GM23248 (cell line): Measurements from ENCODE around the gene MBD1. TPM values are rescaled to one million over a fixed set of nuclear protein-coding genes. Genes with fewer than 3 reads are reported as not detected.

Experiments
- DNase-seq: peaks from one replicate; pipeline ENCODE4 v3.0.0-alpha.2; 2015
- H2AFZ ChIP-seq: fragments of 200-600 bp; sonication (generic); 2 replicates; pipeline ENCODE4 v1.6.1; 2016; ENCODE audit warnings: antibody characterized with exemption
- H3F3A ChIP-seq: fragments of 200-600 bp; sonication (generic); 2 replicates; pipeline ENCODE4 v1.6.1; 2016; ENCODE audit warnings: mild to moderate bottlenecking, antibody characterized with exemption, mixed run types; ENCODE audit not compliant: insufficient read depth
- H3K27ac ChIP-seq: fragments of 200-600 bp; sonication (generic); 2 replicates; pipeline ENCODE4 v1.5.1; 2016; ENCODE audit warnings: mild to moderate bottlenecking
- H3K27me3 ChIP-seq: fragments of 200-600 bp; sonication (generic); replicated peaks from 2 replicates; pipeline ENCODE4 v1.6.1; 2016; ENCODE audit warnings: mild to moderate bottlenecking; ENCODE audit not compliant: insufficient read depth
- H3K36me3 ChIP-seq: fragments of 200-600 bp; sonication (generic); 2 replicates; pipeline ENCODE4 v1.6.1; 2016; ENCODE audit warnings: low read depth, mild to moderate bottlenecking
- H3K4me1 ChIP-seq: fragments of 200-600 bp; sonication (generic); 2 replicates; pipeline ENCODE4 v1.6.1; 2016; ENCODE audit warnings: mild to moderate bottlenecking; ENCODE audit not compliant: insufficient read depth
- H3K4me2 ChIP-seq: fragments of 200-600 bp; sonication (generic); one replicate; pipeline ENCODE4 v1.6.1; 2016; ENCODE audit warnings: mild to moderate bottlenecking; ENCODE audit not compliant: unreplicated experiment
- H3K4me3 ChIP-seq: fragments of 200-600 bp; sonication (generic); 2 replicates; pipeline ENCODE4 v1.5.1; 2016; ENCODE audit warnings: mild to moderate bottlenecking
- H3K79me2 ChIP-seq: fragments of 200-600 bp; sonication (generic); 2 replicates; pipeline ENCODE4 v1.6.1; 2016; ENCODE audit warnings: mild to moderate bottlenecking; ENCODE audit not compliant: insufficient read depth
- H3K9ac ChIP-seq: fragments of 200-600 bp; sonication (generic); 2 replicates; pipeline ENCODE4 v1.6.1; 2016; ENCODE audit warnings: mild to moderate bottlenecking
- H3K9me2 ChIP-seq: fragments of 200-600 bp; sonication (generic); 2 replicates; pipeline ENCODE4 v1.6.1; 2016; ENCODE audit warnings: mixed run types, mild to moderate bottlenecking, moderate library complexity; ENCODE audit not compliant: insufficient read depth
- H3K9me3 ChIP-seq: fragments of 200-600 bp; sonication (generic); one replicate; pipeline ENCODE4 v1.6.1; 2017; ENCODE audit warnings: low read depth
- H4K20me1 ChIP-seq: fragments of 200-600 bp; sonication (generic); 2 replicates; pipeline ENCODE4 v1.6.0; 2016; ENCODE audit not compliant: insufficient read depth
- EZH2 ChIP-seq: fragments of 200-600 bp; sonication (generic); IDR thresholded peaks from 2 replicates; pipeline ENCODE4 v1.6.1; 2018; ENCODE audit warnings: antibody characterized with exemption, mild to moderate bottlenecking; ENCODE audit not compliant: insufficient read depth, poor library complexity, severe bottlenecking
- EZH2phosphoT487 ChIP-seq: fragments of 200-600 bp; sonication (generic); IDR thresholded peaks from 2 replicates; pipeline ENCODE4 v1.6.1; 2018; ENCODE audit warnings: antibody characterized with exemption, moderate library complexity, mild to moderate bottlenecking, low read depth; ENCODE audit not compliant: insufficient read depth
- WGBS, 2 experiments: methylation state at CpG; one replicate each; pipeline ENCODE4 v1.1.6; 2015 to 2017; ENCODE audit warnings: low lambda C conversion rate in 2 of 2, low coverage in 1 of 2; ENCODE audit errors: missing lambda C conversion rate in 2 of 2; 5-methylcytosine and 5-hydroxymethylcytosine counted together
- in situ Hi-C: fragments of 300-500 bp; cut with MboI; formaldehyde crosslinking; loops from 2 replicates; pipeline ENCODE4 v1.15.0; 2020
- polyA plus RNA-seq: library from polyadenylated mRNA; unstranded; fragments of >200 nt; fragmentation: Nextera tagmentation; extraction: Ambion mirVana; gene quantifications from 2 replicates; pipeline ENCODE4 v1.2.1, GENCODE V29; 2016
- total RNA-seq: library from RNA; depleted of rRNA; stranded (reverse); fragments of >200 nt; shearing (Covaris generic); gene quantifications from 2 replicates; pipeline ENCODE4 v1.2.3, GENCODE V29; 2014

The MBD1 gene
- total and polyA plus RNA-seq, 2 experiments from 2014 or later = 36.2 to 68.0 TPM

GRCh38 chr18:50273203-50274043 lies 7.9 kb downstream of the MBD1 start:
- no peak overlapping the region for H3K9ac ChIP-seq
- DNase-seq = no peak
- H3K9me2 ChIP-seq = no peaks in the 10 kb centered on the region
- in situ Hi-C loops = no loop called here
- peaks cover 27% of the 10 kb centered on the region; the same call in 1 of the 2 replicates for H3F3A ChIP-seq
- no peaks in the 10 kb centered on the region for H4K20me1 ChIP-seq
- H3K27ac ChIP-seq = no peak overlapping the region
- H3K4me1 ChIP-seq = no peaks in the 10 kb centered on the region
- no peak overlapping the region for H3K4me2 ChIP-seq
- 90 to 94% methylated on average over 18 to 23 of the region's 23 CpGs for WGBS, 2 experiments
- no peak for TF ChIP-seq EZH2
- H3K27me3 ChIP-seq = no peaks in the 10 kb centered on the region
- no peaks in the 10 kb centered on the region for H3K9me3 ChIP-seq
- H2AFZ ChIP-seq = no peak overlapping the region
- peaks cover 19% of the 10 kb centered on the region for H3K79me2 ChIP-seq
- peaks cover 38% of the 10 kb centered on the region; the same call in 1 of the 2 replicates for H3K36me3 ChIP-seq
- H3K4me3 ChIP-seq = no peak overlapping the region

- Histone ChIP-seq H2AFZ (no peak overlapping the region), H4K20me1 (no peaks in the 10 kb centered on the region), H3K4me2 (no peak overlapping the region), H3K36me3 (peaks cover 38% of the 10 kb centered on the region; the same call in 1 of the 2 replicates), H3K27me3 (no peaks in the 10 kb centered on the region), H3K4me1 (no peaks in the 10 kb centered on the region), H3K9me2 (no peaks in the 10 kb centered on the region), H3F3A (peaks cover 27% of the 10 kb centered on the region; the same call in 1 of the 2 replicates), H3K9ac (no peak overlapping the region), H3K4me3 (no peak overlapping the region), H3K9me3 (no peaks in the 10 kb centered on the region), H3K27ac (no peak overlapping the region), H3K79me2 (peaks cover 10% of the 10 kb centered on the region)
- DNase-seq = no peak
- no peak for TF ChIP-seq EZH2
- TF ChIP-seq EZH2phosphoT487 = no peak
- WGBS, 2 experiments = 50 to 53% methylated on average over 5 of the region's 5 CpGs
- in situ Hi-C loops = no loop called here
Measured at GRCh38 chr18:50272568-50272967, 8.8 kb downstream of the MBD1 start.

GRCh38 chr18:50268022-50268747 lies 13.1 kb downstream of the MBD1 start:
- Histone ChIP-seq H4K20me1 (no peaks in the 10 kb centered on the region), H3K9me3 (no peaks in the 10 kb centered on the region), H3K27me3 (no peaks in the 10 kb centered on the region), H3F3A (peaks cover 27% of the 10 kb centered on the region; the same call in 1 of the 2 replicates), H3K4me3 (peak overlapping the region; percentile 70), H3K4me2 (peak overlapping the region; percentile 78), H3K36me3 (peaks cover 22% of the 10 kb centered on the region; the same call in 1 of the 2 replicates), H2AFZ (peak overlapping the region; percentile 77), H3K9ac (peak overlapping the region; percentile 77), H3K27ac (peak overlapping the region; percentile 71), H3K9me2 (no peaks in the 10 kb centered on the region), H3K4me1 (no peaks in the 10 kb centered on the region), H3K79me2 (no peaks in the 10 kb centered on the region)
- 26 to 29% methylated on average over 49 to 55 of the region's 56 CpGs for WGBS, 2 experiments
- in situ Hi-C loops = no loop called here
- TF ChIP-seq EZH2phosphoT487 (no peak), EZH2 (no peak)
- DNase-seq = peak; percentile 82

GRCh38 chr18:50266248-50266704 lies 15.0 kb downstream of the MBD1 start, which contains the start of gene CFAP53:
Gene CFAP53, minus strand, starts transcription at chr18:50266495. Its CDS starts 91 bp downstream, at chr18:50266404.
- no peak for TF ChIP-seq EZH2
- TF ChIP-seq EZH2phosphoT487 = no peak
- no peak within 1 kb of the TSS; the same call in 1 of the 2 replicates for H3K27ac ChIP-seq
- 1 to 2% methylated on average over 24 to 37 of the region's 37 CpGs for WGBS, 2 experiments

More at GRCh38 chr18:50266248-50266704, 15.0 kb downstream of the MBD1 start, which contains the start of gene CFAP53:
- no peaks in the 10 kb centered on the region for H3K27me3 ChIP-seq
- H3K9me3 ChIP-seq = no peaks in the 10 kb centered on the region
- H3K4me3 ChIP-seq = peak within 1 kb of the TSS; percentile 76
- H3K4me1 ChIP-seq = no peaks in the 10 kb centered on the region
- H3K4me2 ChIP-seq = peak within 1 kb of the TSS; percentile 83
- no peaks in the 10 kb centered on the region for H3K9me2 ChIP-seq
- peak; percentile 94 for DNase-seq
- in situ Hi-C loops = no loop called here
- peak within 1 kb of the TSS; percentile 75 for H3K9ac ChIP-seq
- H3F3A ChIP-seq = peaks cover 20% of the 10 kb centered on the region; the same call in 1 of the 2 replicates
- no peaks in the 10 kb centered on the region for H4K20me1 ChIP-seq
- peak within 1 kb of the TSS; percentile 86 for H2AFZ ChIP-seq
- H3K79me2 ChIP-seq = no peaks in the 10 kb centered on the region
- H3K36me3 ChIP-seq = 0 out of 2 replicates have a peak, but pooled peaks cover 12% of the 10 kb centered on the region
